Duodenal mucosa (tissue), 2 donors: ENCODE data around the gene RNU1-3.

Experiments used
- H3K27ac ChIP-seq: one replicate; pipeline ENCODE4 v1.7.0; 2013; ENCODE audit warnings: low read depth, low read length
- H3K27me3 ChIP-seq, 2 donors: one replicate each; pipeline ENCODE4 v1.7.0; 2013; ENCODE audit warnings: low read length in 2 of 2, control low read depth in 1 of 2; ENCODE audit not compliant: insufficient read depth in 2 of 2, control insufficient read depth in 1 of 2
- H3K36me3 ChIP-seq, 2 donors: one replicate each; pipeline ENCODE4 v1.7.0; 2013; ENCODE audit warnings: low read length in 2 of 2, control low read depth in 1 of 2; ENCODE audit not compliant: insufficient read depth in 2 of 2, control insufficient read depth in 1 of 2
- H3K4me1 ChIP-seq, 2 donors: one replicate each; pipeline ENCODE4 v1.7.0; 2013; ENCODE audit warnings: low read length in 2 of 2, control low read depth in 1 of 2; ENCODE audit not compliant: insufficient read depth in 2 of 2, control insufficient read depth in 1 of 2
- H3K4me3 ChIP-seq, 2 donors: one replicate each; pipeline ENCODE4 v1.7.0; 2013; ENCODE audit warnings: low read length in 2 of 2, low read depth in 1 of 2
- H3K9ac ChIP-seq, 2 donors: one replicate each; pipeline ENCODE4 v1.7.0; 2013; ENCODE audit warnings: low read length in 2 of 2, low read depth in 1 of 2
- H3K9me3 ChIP-seq, 2 donors: one replicate each; pipeline ENCODE4 v1.7.0; 2013; ENCODE audit warnings: low read length in 2 of 2, control low read depth in 1 of 2; ENCODE audit not compliant: control insufficient read depth in 1 of 2

The RNU1-3 gene

DNA sequence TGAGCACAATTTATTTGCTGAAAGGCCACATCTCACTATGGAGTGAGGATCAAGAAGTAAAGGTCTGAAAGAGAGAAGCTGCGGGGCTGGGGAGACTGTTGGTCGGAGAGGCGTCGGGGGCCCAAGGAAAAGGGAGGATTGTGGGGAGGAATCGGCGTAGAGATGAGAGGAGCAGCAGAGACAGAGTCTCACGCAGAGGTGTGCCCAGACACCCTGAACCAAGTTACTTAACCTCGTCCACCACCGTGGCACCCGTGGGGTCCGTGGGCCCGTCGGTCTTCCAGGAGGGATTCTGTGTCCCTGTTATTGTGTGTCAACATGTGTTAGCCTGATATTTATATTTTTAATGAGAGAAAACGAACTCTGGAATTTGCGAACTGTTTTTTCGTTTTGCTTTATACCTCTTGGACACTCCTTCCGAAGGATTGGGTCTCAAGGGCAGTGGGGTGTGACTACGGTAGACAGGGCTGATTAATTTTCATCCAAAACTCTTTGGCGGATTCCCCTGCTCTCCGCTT, 49.6 kb downstream of the RNU1-3 start:
- Histone ChIP-seq H3K27me3 (no peaks in the 10 kb centered on the region), H3K9me3 (no peaks in the 10 kb centered on the region), H3K4me1 (peaks cover 5 to 19% of the 10 kb centered on the region in 2 donors), H3K27ac (no peak overlapping the region), H3K9ac (no peak overlapping the region), H3K4me3 (no peak overlapping the region), H3K36me3 (peaks cover 0 to 29% of the 10 kb centered on the region in 2 donors)
